Nephron (organoid): ENCODE results near the gene PNP.

Experiments
- H3K27ac Mint-ChIP-seq, 3 experiments: 2 replicates each; pipeline ENCODE4 v1.8.0; 2020; ENCODE audit warnings: mixed read lengths in 3 of 3, mild to moderate bottlenecking in 2 of 3, moderate library complexity in 1 of 3
- H3K27me3 Mint-ChIP-seq: 2 replicates; pipeline ENCODE4 v1.8.0; 2021; ENCODE audit warnings: low read depth, mild to moderate bottlenecking, moderate library complexity, mixed read lengths
- H3K36me3 Mint-ChIP-seq: 2 replicates; pipeline ENCODE4 v1.8.0; 2020; ENCODE audit warnings: low read depth, mixed read lengths
- H3K4me1 Mint-ChIP-seq: 2 replicates; pipeline ENCODE4 v1.8.0; 2020; ENCODE audit warnings: mixed read lengths
- H3K4me3 Mint-ChIP-seq, 3 experiments: 2 replicates each; pipeline ENCODE4 v1.8.0; 2020; ENCODE audit warnings: mild to moderate bottlenecking in 3 of 3, mixed read lengths in 3 of 3, moderate library complexity in 2 of 3
- H3K9me3 Mint-ChIP-seq: 2 replicates; pipeline ENCODE4 v1.8.0; 2020; ENCODE audit warnings: mixed read lengths
- TF ChIP-seq, protein P1 (sequence below), 3 experiments: fragments of 200-600 bp; sonication (generic); IDR thresholded peaks; one replicate each; pipeline ENCODE4 v1.5.0; 2021; ENCODE audit warnings: antibody characterized with exemption in 3 of 3; ENCODE audit not compliant: unreplicated experiment in 3 of 3

PNP gene

GRCh38 chr14:20427231-20428009, 41.8 kb upstream of the PNP start:
- TF ChIP-seq, protein P1, sequence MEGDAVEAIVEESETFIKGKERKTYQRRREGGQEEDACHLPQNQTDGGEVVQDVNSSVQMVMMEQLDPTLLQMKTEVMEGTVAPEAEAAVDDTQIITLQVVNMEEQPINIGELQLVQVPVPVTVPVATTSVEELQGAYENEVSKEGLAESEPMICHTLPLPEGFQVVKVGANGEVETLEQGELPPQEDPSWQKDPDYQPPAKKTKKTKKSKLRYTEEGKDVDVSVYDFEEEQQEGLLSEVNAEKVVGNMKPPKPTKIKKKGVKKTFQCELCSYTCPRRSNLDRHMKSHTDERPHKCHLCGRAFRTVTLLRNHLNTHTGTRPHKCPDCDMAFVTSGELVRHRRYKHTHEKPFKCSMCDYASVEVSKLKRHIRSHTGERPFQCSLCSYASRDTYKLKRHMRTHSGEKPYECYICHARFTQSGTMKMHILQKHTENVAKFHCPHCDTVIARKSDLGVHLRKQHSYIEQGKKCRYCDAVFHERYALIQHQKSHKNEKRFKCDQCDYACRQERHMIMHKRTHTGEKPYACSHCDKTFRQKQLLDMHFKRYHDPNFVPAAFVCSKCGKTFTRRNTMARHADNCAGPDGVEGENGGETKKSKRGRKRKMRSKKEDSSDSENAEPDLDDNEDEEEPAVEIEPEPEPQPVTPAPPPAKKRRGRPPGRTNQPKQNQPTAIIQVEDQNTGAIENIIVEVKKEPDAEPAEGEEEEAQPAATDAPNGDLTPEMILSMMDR (IDR thresholded peaks at IDR 0.05; ENCODE audit: unreplicated experiment in 3 of 3), result no peak
- Mint-ChIP-seq H3K27me3 (no peaks in the 10 kb centered on the region), H3K4me1 (peaks cover 17% of the 10 kb centered on the region), H3K9me3 (no peaks in the 10 kb centered on the region), H3K27ac (peak overlapping the region; percentile 57 to 77 (median 66)), H3K36me3 (no peaks in the 10 kb centered on the region), H3K4me3 (no peak overlapping the region)

DNA sequence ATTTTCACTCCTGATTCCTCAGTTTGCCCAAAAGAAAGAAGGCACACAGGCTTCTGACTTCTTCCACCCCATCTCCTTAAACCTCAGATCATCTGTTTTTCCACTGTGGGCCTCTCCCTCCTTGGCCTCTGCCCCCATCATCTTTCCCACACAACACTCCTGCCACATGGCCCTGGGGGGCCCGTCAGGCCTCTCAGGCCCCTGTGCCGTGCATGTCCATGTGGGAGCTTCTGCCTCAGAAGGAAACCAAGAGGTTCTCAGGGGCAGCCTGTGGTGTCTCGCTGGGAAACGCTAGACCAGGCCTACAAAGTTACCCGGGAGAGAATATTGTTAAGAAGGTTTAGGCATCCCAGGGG, 41.2 kb upstream of the PNP start:
- H3K9me3 Mint-ChIP-seq, result no peaks in the 10 kb centered on the region
- H3K4me3 Mint-ChIP-seq, result no peak overlapping the region
- peak overlapping the region; percentile 57 to 77 (median 66) for H3K27ac Mint-ChIP-seq
- H3K36me3 Mint-ChIP-seq, result no peaks in the 10 kb centered on the region
- peaks cover 17% of the 10 kb centered on the region for H3K4me1 Mint-ChIP-seq
- TF ChIP-seq, protein P1 (IDR thresholded peaks at IDR 0.05; ENCODE audit: unreplicated experiment in 3 of 3), result no peak
- H3K27me3 Mint-ChIP-seq, result no peaks in the 10 kb centered on the region

- peaks cover 6% of the 10 kb centered on the region for H3K27me3 Mint-ChIP-seq
- TF ChIP-seq, protein P1 (IDR thresholded peaks at IDR 0.05; ENCODE audit: unreplicated experiment in 3 of 3), result no peak
- peaks cover 17% of the 10 kb centered on the region for H3K4me1 Mint-ChIP-seq
- H3K36me3 Mint-ChIP-seq, result no peaks in the 10 kb centered on the region
- peak overlapping the region; percentile 57 to 77 (median 66) for H3K27ac Mint-ChIP-seq
- no peaks in the 10 kb centered on the region for H3K9me3 Mint-ChIP-seq
- H3K4me3 Mint-ChIP-seq, result no peak overlapping the region
These were observed 40.4 kb upstream of the PNP start for GRCh38 chr14:20428802-20429201.

GRCh38 chr14:20429801-20430669, 39.2 kb upstream of the PNP start:
- Mint-ChIP-seq H3K4me1 (peaks cover 17% of the 10 kb centered on the region), H3K9me3 (no peaks in the 10 kb centered on the region), H3K27me3 (peaks cover 12% of the 10 kb centered on the region), H3K4me3 (no peak overlapping the region), H3K27ac (no peak overlapping the region), H3K36me3 (no peaks in the 10 kb centered on the region)
- TF ChIP-seq, protein P1 (IDR thresholded peaks at IDR 0.05; ENCODE audit: unreplicated experiment in 3 of 3), result no peak

- Mint-ChIP-seq H3K9me3 (no peaks in the 10 kb centered on the region), H3K27me3 (peaks cover 38% of the 10 kb centered on the region), H3K36me3 (no peaks in the 10 kb centered on the region), H3K4me3 (peak overlapping the region; percentile 40 to 62 (median 47)), H3K4me1 (no peaks in the 10 kb centered on the region), H3K27ac (no peak overlapping the region)
- TF ChIP-seq, protein P1 (IDR thresholded peaks at IDR 0.05; ENCODE audit: unreplicated experiment in 3 of 3), result no peak
These were observed 34.3 kb upstream of the PNP start for GRCh38 chr14:20434701-20435581.
